GM10847 (cell line): ENCODE data around the gene NXPH4.

Experiments used
- POLR2A ChIP-seq: IDR thresholded peaks from 2 replicates; pipeline ENCODE4 v1.6.1; 2011; ENCODE audit not compliant: insufficient read length; ENCODE audit errors: extremely low read depth

NXPH4 gene

DNA sequence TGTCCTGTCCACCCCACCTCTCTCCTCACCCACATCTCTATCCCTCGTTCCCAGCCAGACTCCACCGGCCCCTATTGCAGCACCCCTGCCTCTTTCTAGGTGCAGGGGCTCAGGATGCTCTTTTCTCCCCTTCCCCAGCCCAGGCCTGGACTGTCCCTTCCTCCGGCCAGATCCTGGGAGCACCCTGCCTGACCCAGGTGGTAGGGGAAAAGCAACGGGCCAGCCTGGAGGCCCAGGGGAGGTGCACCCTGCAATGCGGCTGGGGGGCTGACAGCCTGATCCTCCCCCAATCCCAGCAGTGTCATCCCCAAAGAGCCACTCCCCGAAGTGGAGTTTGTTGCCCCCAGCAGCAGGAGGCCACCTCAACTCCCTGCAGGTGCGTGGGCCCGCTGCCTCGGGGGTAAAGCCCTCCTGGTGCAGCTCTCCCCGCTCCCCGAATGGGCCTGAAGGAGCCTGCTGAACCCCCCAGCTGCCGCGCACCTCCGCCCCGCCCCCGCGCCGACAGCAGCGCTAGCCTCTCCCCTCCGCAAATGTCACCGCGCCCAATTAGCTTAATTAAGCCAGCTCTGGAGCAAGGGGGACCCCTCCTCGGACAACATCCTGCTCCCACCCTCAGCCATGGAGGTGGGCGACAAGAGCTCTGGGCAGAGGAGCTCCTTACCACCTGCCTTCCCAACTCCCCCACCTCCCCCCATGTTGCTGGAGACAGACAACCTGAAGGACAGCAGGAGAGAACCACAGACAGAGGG lies 4.7 kb downstream of the NXPH4 start:
- no peak for TF ChIP-seq POLR2A

DNA sequence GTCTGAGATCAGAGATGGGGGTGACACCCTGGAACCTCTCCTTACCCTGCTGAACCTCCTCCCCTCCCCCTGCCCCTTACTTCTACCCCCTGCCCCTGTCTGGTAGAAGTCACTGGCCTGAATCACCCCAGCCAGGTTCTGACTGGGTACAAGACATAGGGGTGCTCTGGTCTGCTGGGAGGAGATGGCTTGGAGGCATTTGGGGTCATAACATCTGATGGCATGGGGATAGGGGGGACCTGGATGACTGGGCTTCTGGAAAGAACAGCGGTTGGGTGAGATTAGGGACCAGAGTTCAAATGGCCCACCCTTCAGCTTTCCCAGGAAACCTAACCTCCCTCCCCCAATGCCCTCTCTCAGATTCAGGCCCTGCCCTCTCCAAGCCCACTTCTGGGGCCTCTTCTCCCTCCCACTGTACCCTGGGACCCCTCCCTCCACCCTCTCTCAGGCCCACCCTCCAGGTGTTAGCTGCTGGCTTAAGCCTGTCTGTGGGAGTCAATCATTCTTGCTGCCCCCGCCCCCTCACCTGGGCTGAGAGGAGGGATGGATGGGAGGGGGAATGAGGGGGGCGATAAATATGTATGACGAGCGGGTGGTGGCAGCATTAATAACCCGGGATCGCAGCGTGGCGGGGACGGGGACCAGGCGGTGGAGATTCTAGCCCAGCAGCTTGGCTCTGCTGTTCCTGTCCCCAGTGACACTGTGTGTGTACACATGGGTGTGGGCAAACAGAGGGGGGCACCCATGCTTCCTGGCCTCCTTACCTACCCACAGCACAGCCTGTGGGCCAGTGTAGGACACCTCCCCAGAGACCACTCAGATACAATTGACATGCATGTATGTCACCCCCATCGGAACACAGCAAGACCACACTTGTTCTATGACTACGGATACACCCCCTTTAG lies 5.9 kb downstream of the NXPH4 start:
- no peak for TF ChIP-seq POLR2A

DNA sequence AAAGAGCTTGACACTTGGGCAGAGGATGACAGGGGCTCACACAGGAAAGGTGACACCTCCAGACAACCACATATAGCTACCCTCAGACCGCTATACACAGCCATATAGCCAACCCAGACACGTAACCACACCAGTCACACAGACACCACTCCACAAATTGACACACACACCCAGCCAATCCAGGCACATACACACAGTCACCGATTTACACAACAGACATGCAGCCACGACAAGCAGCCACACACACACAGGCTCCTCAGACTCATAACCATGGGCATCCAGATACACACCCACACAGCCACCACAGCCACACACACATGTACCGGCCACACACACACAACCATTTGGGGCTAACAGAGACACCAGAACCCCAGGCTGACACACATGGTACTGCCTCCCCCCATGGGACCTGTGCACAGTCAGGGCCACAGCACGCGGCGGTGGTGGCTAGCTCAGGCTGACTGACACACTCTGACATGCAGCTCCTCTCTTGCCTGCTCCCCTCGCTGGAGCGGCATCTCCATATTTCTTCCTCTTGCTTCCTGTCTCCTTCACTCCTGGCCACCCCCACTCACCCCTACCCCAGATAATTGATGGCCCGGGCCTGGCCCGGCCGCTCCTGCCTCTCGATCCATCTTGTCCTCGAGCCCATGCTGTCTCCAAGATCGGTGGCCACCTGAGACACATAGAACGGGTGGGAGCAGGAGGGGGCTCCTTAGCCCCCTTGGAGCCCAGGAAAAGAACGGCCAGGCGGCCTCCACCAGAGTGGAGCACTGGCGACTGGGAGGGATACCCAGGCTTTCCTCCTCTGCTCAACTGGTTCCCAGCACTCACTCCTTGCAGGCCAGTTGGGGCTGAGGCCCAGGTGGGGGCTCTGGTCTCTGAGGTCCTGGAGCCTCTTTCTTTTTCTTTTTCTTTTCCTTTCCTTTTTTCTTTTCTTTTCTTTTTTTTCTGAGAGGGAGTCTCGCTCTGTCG lies 6.9 kb downstream of the NXPH4 start:
- no peak for TF ChIP-seq POLR2A

DNA sequence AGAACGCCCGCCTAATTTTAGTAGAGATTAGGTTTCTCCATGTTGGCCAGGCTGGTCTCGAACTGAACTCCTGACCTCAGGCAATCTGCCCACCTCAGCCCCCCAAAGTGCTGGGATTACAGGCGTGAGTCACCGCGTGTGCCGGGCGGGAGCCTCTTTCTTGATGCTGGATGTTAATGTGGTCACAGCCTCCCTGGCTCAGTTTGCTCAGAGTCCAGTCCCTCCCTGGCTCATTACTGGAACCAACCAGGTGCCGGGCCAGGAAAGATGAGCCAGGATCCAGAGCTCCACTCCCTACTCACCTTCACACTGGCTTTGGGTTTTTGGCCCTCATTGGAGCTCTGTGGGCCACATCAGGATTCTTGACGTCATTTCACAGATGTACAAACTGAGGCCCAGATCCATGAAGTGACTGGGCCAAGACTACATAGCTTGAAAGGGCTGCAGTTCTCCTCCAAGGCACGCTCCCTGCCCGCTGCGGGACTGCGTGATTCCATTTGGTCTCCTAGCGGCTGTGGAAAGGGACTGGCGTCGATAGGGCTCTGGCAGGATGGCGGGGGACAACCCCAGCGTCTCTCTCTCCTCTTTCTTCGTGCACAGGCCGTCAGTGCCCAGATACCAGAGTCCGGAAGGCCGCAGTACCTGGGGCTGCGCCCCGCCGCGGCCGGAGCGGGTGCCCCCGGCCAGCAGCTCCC lies 7.8 kb downstream of the NXPH4 start:
- TF ChIP-seq POLR2A: no peak

DNA sequence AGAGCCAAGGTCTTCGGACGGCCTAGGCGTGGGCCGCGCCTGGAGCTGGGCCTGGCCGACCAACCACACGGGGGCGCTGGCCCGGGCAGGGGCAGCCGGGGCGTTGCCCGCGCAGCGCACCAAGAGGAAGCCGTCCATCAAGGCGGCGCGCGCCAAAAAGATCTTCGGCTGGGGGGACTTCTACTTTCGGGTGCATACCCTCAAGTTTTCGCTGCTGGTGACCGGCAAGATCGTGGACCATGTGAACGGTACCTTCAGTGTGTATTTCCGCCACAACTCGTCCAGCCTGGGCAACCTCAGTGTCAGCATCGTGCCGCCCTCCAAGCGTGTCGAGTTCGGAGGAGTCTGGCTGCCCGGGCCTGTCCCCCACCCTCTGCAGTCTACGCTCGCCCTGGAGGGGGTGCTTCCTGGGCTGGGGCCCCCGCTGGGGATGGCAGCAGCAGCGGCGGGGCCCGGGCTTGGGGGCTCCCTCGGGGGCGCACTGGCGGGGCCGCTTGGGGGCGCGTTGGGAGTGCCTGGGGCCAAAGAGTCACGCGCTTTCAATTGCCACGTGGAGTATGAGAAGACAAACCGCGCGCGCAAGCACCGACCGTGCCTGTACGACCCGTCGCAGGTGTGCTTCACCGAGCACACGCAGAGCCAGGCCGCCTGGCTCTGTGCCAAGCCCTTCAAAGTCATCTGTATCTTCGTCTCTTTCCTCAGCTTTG lies 8.5 kb downstream of the NXPH4 start:
- no peak for TF ChIP-seq POLR2A

DNA sequence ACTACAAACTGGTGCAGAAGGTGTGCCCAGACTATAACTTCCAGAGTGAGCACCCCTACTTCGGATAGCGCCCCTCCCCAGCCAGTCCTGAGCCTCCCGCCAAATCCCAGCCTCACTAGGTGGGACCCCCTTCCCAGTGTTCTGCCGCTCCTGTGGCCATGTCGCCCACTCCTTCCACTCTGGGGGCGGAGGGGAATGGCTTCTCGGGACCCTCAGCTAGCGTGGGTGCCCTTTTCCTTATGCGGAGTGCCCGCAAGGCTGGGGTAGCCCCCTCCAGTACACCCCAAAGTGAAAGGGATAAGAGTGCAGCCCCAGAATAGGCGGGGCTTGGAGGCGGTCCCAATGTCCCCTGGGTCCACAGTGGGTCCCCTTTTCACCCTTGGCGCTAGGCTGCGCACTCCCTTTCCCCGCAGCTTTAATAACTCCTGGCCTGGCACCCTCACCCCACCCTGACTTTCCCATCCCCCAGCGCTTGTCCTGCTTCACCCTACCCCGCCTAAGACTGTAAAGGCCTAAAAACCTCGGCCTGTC lies 9.2 kb downstream of the NXPH4 start:
- no peak for TF ChIP-seq POLR2A

DNA sequence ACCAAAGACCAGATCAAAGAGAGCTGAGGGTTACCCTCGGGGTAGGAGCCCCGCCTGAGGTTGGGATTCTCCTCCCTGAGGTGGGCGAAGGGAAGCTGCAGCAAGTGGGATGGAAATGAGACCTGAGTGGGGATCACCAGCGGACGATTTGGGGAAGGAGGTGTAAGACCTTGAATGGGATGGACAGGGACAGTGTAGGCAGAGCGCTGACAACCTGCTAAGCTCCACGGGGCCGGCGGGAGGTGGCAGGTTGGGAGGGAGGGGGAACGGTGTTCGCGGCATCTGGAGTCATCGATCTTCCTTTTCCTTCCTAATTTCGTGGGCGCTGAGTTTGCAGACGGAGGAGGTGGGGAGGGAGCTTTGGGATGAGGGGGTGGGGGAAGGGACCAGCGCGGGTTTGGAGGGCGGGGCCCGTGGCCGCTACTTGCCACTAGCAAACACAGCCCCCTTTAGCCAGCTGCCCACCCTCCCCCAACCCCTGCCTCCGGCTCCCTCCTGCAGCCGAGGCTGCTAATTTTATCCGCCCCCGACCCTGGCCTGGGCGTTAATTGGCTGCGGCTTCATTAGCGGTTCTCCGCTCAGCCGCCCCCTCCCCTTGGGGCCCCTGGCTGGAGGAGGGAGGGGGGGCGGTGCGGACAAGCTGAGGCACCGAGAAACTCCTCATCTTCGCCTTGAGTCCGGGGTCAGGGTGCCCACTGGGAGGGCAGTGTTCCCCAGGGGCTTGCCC lies 10.2 kb downstream of the NXPH4 start:
- no peak for TF ChIP-seq POLR2A

DNA sequence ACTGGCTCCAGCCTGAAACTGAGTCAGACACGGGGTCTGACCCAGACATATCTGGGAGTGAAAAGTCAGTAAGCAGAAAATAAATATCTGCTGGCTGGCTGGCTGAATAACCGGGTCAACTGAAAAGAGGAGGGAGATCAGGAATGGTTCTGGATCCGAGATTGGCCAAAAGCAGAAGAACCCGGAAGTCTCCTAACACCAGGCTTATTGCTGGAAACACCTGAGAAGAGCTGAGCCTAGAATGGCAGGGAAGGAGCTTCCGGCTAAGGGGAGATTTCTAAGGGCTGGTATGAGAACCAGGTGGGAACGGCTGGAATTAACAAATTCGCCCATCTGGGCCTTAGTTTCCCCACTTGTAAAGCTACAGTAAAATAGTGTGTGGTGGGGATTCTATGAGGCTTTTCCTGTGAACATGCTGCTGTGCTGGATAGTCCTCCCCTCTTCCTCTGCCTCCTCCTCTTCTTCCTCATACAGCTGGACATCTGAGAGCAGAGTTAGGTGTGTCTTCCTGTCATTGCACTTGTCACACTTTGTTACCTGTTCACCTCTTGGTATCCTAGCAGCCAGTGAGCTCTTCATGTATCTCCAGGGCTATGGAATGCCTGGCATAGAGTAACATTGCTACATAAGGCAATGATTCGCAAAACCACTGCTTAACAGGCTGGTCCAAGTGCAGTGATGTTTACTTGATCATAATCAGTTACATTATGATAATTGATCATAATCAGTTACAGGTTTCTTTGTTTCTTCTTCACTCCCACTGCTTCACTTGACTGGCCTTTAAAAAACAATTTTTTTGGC lies 10.9 kb downstream of the NXPH4 start:
- TF ChIP-seq POLR2A: no peak

DNA sequence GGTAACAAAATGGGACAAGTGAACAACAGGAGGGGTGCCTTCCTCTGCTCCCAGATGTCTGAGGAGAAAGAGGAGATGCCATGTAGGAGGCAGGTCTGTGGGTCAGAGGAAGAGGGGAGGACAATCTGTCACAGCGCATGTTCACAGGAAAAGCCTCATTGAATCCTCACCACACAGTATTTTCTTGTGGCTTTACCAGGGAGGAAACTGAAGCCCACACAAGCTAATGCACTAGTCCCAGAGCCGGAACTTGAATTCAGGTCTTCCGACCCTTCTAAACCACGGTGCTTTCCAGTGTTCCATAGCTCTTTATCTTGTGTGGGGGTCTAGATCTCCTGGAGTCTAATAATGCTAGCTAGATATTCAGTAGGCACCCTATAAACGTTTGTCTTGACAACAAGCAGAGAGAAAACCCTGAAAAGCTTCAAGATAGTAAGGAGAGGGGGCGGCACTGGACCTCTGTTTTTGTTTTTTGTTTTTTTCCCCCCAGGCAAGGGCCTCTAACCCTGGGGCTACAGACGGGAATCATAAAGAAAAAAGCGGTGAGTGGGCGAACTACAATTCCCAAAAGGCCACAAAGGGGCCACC lies 12.5 kb downstream of the NXPH4 start:
- no peak for TF ChIP-seq POLR2A

DNA sequence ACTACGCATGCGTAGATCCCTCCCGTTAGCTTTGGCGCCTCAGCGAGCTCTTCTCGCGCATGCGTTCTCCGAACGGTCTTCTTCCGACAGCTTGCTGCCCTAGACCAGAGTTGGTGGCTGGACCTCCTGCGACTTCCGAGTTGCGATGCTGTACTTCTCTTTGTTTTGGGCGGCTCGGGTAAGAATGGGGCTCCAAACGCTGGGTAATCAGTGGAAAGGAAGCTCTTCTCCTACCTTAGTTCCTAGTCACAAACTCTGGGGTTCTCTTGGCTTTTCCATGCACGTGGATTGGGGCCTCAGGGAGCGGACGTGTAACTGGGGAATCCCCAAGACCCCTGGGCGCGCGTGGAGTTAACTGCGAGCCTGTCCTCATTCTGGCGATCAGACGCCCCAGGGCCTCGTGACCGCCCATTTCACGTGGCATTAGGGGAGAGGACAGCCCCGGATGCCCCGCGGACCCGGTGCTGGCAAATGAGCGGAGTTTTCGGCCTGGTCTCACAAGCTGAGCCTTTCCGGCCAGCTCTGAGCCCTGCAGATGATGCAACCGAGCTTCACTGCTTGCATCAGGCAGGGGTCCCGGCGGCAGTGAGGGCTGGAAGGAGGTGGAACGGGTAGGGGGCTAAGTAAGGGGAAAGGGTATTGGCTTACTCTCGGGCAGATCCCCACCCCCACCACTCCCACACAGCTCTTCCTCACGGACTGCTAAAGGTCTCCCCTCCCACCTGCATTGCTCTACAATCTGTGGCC lies 13.2 kb downstream of the NXPH4 start, which contains the start of gene SHMT2:
SHMT2 (plus strand) TSS at position 78 of the 747 bp plus-strand sequence; CDS start at position 146, 68 bp downstream.
- TF ChIP-seq POLR2A: peak; percentile 59
